Measurements from ENCODE around the gene NPAS1.
A peak's percentile ranks its signal among the peaks of the same experiment; 100 is the strongest.

NPAS1 gene

GRCh38 chr19:47019431-47020041 lies at the start of gene NPAS1:
Gene NPAS1, plus strand, starts transcription at chr19:47019837. Its CDS starts 1,211 bp downstream, at chr19:47021048.
- DNase-seq, result no peak

- no peak for DNase-seq
Measured at GRCh38 chr19:46970815-46971214, 48.8 kb upstream of the NPAS1 start.

- no peak for DNase-seq
Measured at GRCh38 chr19:46972311-46972710, 47.3 kb upstream of the NPAS1 start.

- no peak for DNase-seq
Measured at GRCh38 chr19:46974181-46974580, 45.5 kb upstream of the NPAS1 start.

GRCh38 chr19:46975011-46975924 lies 44.4 kb upstream of the NPAS1 start:
- DNase-seq, result no peak

- no peak for DNase-seq
Measured at GRCh38 chr19:46975925-46976782, 43.5 kb upstream of the NPAS1 start.

GRCh38 chr19:46976845-46977320 lies 42.8 kb upstream of the NPAS1 start:
- DNase-seq, result no peak

GRCh38 chr19:46977548-46977947 lies 42.1 kb upstream of the NPAS1 start:
- no peak for DNase-seq

- no peak for DNase-seq
Measured at GRCh38 chr19:46978171-46978869, 41.3 kb upstream of the NPAS1 start.

- no peak for DNase-seq
Measured at GRCh38 chr19:46979126-46980105, 40.2 kb upstream of the NPAS1 start.

GRCh38 chr19:46980761-46981160 lies 38.9 kb upstream of the NPAS1 start:
- DNase-seq, result peak; percentile 22

- no peak for DNase-seq
Measured at GRCh38 chr19:46981286-46981945, 38.2 kb upstream of the NPAS1 start.

- no peak for DNase-seq
Measured at GRCh38 chr19:46983097-46983496, 36.5 kb upstream of the NPAS1 start.

- no peak for DNase-seq
Measured at GRCh38 chr19:46984077-46985010, 35.3 kb upstream of the NPAS1 start.

GRCh38 chr19:46985542-46986415 lies 33.9 kb upstream of the NPAS1 start:
- no peak for DNase-seq

- DNase-seq, result no peak
Measured at GRCh38 chr19:46988614-46989230, 30.9 kb upstream of the NPAS1 start.

- peak; percentile 58 for DNase-seq
Measured at GRCh38 chr19:46990991-46991676, 28.5 kb upstream of the NPAS1 start.

Data from activated gamma-delta T cell treated with Interleukin-2 at 50 U/mL for 16 hours (primary cell).